ENCODE data around the gene MACROD2.
"Not testable (repeated sequence)": the region's sequence is repeated elsewhere in the genome, so short reads cannot be mapped to it uniquely, and the experiment has no call there.

MACROD2 gene

GRCh38 chr20:15336011-15336410 is 1340.7 kb downstream of the MACROD2 start:
- no peak for DNase-seq

GRCh38 chr20:15336536-15336935 is 1341.2 kb downstream of the MACROD2 start:
- DNase-seq: no peak

GRCh38 chr20:15339264-15339663 is 1343.9 kb downstream of the MACROD2 start:
- DNase-seq: no peak

- DNase-seq: no peak
Measured at GRCh38 chr20:15342991-15343523, 1347.7 kb downstream of the MACROD2 start.

GRCh38 chr20:15345287-15345686 is 1350.0 kb downstream of the MACROD2 start:
- DNase-seq: no peak

- no peak for DNase-seq
Measured at GRCh38 chr20:15346657-15347280, 1351.5 kb downstream of the MACROD2 start.

- DNase-seq: no peak
Measured at GRCh38 chr20:15359056-15359455, 1363.7 kb downstream of the MACROD2 start.

- DNase-seq: no peak
Measured at GRCh38 chr20:15362849-15363248, 1367.5 kb downstream of the MACROD2 start.

GRCh38 chr20:15364781-15365180 is 1369.5 kb downstream of the MACROD2 start:
- no peak for DNase-seq

GRCh38 chr20:15370370-15370769 is 1375.1 kb downstream of the MACROD2 start:
- DNase-seq: no peak

- no peak for DNase-seq
Measured at GRCh38 chr20:15374682-15375081, 1379.4 kb downstream of the MACROD2 start.

- DNase-seq: no peak
Measured at GRCh38 chr20:15375836-15376235, 1380.5 kb downstream of the MACROD2 start.

GRCh38 chr20:15377603-15378002 is 1382.3 kb downstream of the MACROD2 start:
- not testable (repeated sequence) for DNase-seq

GRCh38 chr20:15378151-15378550 is 1382.8 kb downstream of the MACROD2 start:
- DNase-seq: no peak

GRCh38 chr20:15379681-15380296 is 1384.5 kb downstream of the MACROD2 start:
- DNase-seq: no peak

- no peak for DNase-seq
Measured at GRCh38 chr20:15380770-15381169, 1385.5 kb downstream of the MACROD2 start.

- DNase-seq: no peak
Measured at GRCh38 chr20:15387228-15387627, 1391.9 kb downstream of the MACROD2 start.

- DNase-seq: no peak
Measured at GRCh38 chr20:15395457-15395856, 1400.1 kb downstream of the MACROD2 start.

- DNase-seq: no peak
Measured at GRCh38 chr20:15396026-15396425, 1400.7 kb downstream of the MACROD2 start.

GRCh38 chr20:15396900-15397299 is 1401.6 kb downstream of the MACROD2 start:
- DNase-seq: no peak

- DNase-seq: no peak
Measured at GRCh38 chr20:15399781-15400180, 1404.5 kb downstream of the MACROD2 start.

GRCh38 chr20:15406072-15406471 is 1410.8 kb downstream of the MACROD2 start:
- no peak for DNase-seq

GRCh38 chr20:15411781-15412180 is 1416.5 kb downstream of the MACROD2 start:
- DNase-seq: no peak

GRCh38 chr20:15415908-15416307 is 1420.6 kb downstream of the MACROD2 start:
- no peak for DNase-seq

- no peak for DNase-seq
Measured at GRCh38 chr20:15419856-15420255, 1424.5 kb downstream of the MACROD2 start.
